K562 (cell line): Measurements from ENCODE around the gene CIB1. TPM values are rescaled to one million over a fixed set of nuclear protein-coding genes. Genes with fewer than 3 reads are reported as not detected.

Source experiments
- KDM2B ChIP-seq: fragments of 250-450 bp; sonication (Bioruptor Pico); IDR thresholded peaks from 2 replicates; pipeline ENCODE4 v1.8.0; 2021; ENCODE audit warnings: mild to moderate bottlenecking, moderate library complexity
- KLF16 ChIP-seq: IDR thresholded peaks from 2 replicates; pipeline ENCODE4 v1.6.1; 2016; ENCODE audit warnings: antibody characterized with exemption
- MAFF ChIP-seq: IDR thresholded peaks from 2 replicates; pipeline ENCODE4 v1.6.1; 2012; ENCODE audit warnings: low read length, improper control_type of control experiment
- MIER1 ChIP-seq: fragments of 450-650 bp; IDR thresholded peaks from 2 replicates; pipeline ENCODE4 v1.6.1; 2016; ENCODE audit warnings: antibody characterized with exemption, mild to moderate bottlenecking, low read depth
- NFIC ChIP-seq: fragments of 450-650 bp; IDR thresholded peaks from 2 replicates; pipeline ENCODE4 v1.6.1; 2017; ENCODE audit warnings: mild to moderate bottlenecking, inconsistent platforms
- RBM25 ChIP-seq: fragments of 200-400 bp; formaldehyde crosslinking; IDR thresholded peaks from 2 replicates; pipeline ENCODE4 v1.6.1; 2018; ENCODE audit warnings: low read length, low read depth, moderate library complexity; ENCODE audit not compliant: severe bottlenecking
- SP2 ChIP-seq: IDR thresholded peaks from 2 replicates; pipeline ENCODE4 v1.6.1; 2011; ENCODE audit warnings: mild to moderate bottlenecking, low read depth, low read length, moderate library complexity; ENCODE audit not compliant: poor library complexity, severe bottlenecking; ENCODE audit errors: extremely low read depth
- TARDBP ChIP-seq: fragments of 450-650 bp; IDR thresholded peaks from 2 replicates; pipeline ENCODE4 v1.6.1; 2016
- ZBTB1 ChIP-seq: sonication (generic); formaldehyde crosslinking; IDR thresholded peaks from 2 replicates; pipeline ENCODE4 v1.8.1; 2023; ENCODE audit warnings: missing genetic modification reagents, low read depth, mild to moderate bottlenecking, borderline replicate concordance
- ZBTB34 ChIP-seq: fragments of 250-450 bp; sonication (Bioruptor Pico); IDR thresholded peaks from 2 replicates; pipeline ENCODE4 v1.8.0; 2021; ENCODE audit warnings: mild to moderate bottlenecking, moderate library complexity
- ZFP30 ChIP-seq: fragments of 250-450 bp; sonication (Bioruptor Pico); IDR thresholded peaks from 2 replicates; pipeline ENCODE4 v1.8.0; 2022; ENCODE audit warnings: moderate library complexity, mild to moderate bottlenecking, inconsistent platforms, borderline replicate concordance
- ZNF174 ChIP-seq: fragments of 250-450 bp; sonication (Bioruptor Pico); IDR thresholded peaks from 2 replicates; pipeline ENCODE4 v1.4.0; 2020; ENCODE audit warnings: mild to moderate bottlenecking
- ZNF551 ChIP-seq: fragments of 250-450 bp; sonication (Bioruptor Pico); IDR thresholded peaks from 2 replicates; pipeline ENCODE4 v1.5.0; 2021; ENCODE audit warnings: mild to moderate bottlenecking, moderate library complexity
- ZNF778 ChIP-seq: fragments of 450-650 bp; formaldehyde crosslinking; IDR thresholded peaks from 2 replicates; pipeline ENCODE4 v1.4.0; 2020; ENCODE audit warnings: mild to moderate bottlenecking, moderate library complexity
- polyA plus RNA-seq, 8 experiments: library from polyadenylated mRNA; depleted of rRNA in 4 of 8; stranded (reverse) in 5 of 8; unstranded in 3 of 8; fragments of >200 nt; fragmentation: Nextera tagmentation in 2 of 8; fragmentation: Illumina TruSeq in 1 of 8; extraction: Ambion mirVana in 2 of 8; extraction: Trizol in 1 of 8; gene quantifications; 2 replicates each; pipeline versions ENCODE4 v1.2.1 to v1.2.3, GENCODE V29; 2011 to 2014; ENCODE audit warnings: inconsistent platforms in 1 of 8, missing spikeins in 1 of 8
- total RNA-seq, 7 experiments: library from RNA; depleted of rRNA in 6 of 7; stranded (reverse); fragments of >200 nt in 6 of 7; fragmentation: Illumina TruSeq in 2 of 7; extraction: Trizol in 2 of 7; gene quantifications; 2 replicates each; pipeline versions ENCODE4 v1.2.1 to v1.2.3, GENCODE V29; 2011 to 2021; ENCODE audit warnings: low replicate concordance in 1 of 7
- TF ChIP-seq, protein P1 (sequence below): fragments of 150-350 bp; conservative IDR thresholded peaks from 2 replicates; pipeline ENCODE4 v1.6.1; 2014; ENCODE audit warnings: low read length
- TF ChIP-seq, protein P2 (sequence below): fragments of 250-450 bp; sonication (Bioruptor Pico); IDR thresholded peaks from 2 replicates; pipeline ENCODE4 v1.5.0; 2021; ENCODE audit warnings: mild to moderate bottlenecking, moderate library complexity
- TF ChIP-seq, protein P3 (sequence below): IDR thresholded peaks from 3 replicates; pipeline ENCODE4 v1.6.1; 2011; ENCODE audit warnings: borderline replicate concordance, mild to moderate bottlenecking, moderate library complexity; ENCODE audit not compliant: insufficient read length; ENCODE audit errors: extremely low read depth

The CIB1 gene
- total and polyA plus RNA-seq, 9 of the 15 experiments (the other 6 are each of a cell fraction or from before 2014, with no cell fraction given), result 14.9 to 136 (median 64.5) TPM

DNA sequence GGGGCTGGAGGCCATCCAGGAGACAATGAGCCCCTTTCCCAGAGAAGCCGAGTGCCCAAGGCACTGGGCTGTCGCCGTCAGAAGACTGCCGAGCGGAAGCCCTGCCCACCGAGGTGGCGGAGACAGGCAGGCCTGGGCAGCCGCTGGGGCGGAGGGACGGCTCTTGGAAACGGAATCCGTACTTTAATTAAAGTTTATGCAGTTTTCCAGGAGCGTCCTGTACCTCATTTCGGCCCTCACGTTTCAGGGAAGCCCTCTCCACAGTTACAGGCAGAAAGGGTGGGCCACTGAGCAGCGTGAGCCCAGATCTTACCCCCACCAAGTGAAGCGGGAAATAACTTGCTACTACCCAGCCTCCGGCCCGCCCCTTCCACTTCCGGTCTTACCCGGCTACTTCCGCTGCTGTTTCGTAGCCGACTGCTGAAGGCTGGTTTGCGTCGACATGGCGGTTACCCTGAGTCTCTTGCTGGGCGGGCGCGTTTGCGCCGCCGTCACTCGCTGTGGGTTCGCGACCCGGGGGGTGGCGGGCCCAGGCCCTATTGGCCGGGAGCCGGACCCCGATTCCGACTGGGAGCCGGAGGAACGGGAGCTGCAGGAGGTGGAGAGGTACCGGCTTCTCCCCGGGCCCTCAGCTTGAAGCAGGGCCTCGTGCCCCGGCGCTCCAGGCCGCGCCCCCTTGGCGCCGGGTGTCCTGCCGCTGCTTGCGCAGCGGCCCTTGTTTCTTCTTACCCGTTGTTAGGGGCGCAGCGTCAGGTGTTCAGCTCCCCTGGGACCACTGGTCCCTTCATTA lies 31.7 kb upstream of the CIB1 start, which contains the start of gene NGRN (continued):
- no peak for TF ChIP-seq MAFF
- TF ChIP-seq ZFP30, result no peak
- peak; percentile 45 for TF ChIP-seq NFIC
- TF ChIP-seq MIER1, result no peak
- TF ChIP-seq ZBTB34 (CRISPR knock-in tag), result no peak
- TF ChIP-seq, protein P1, sequence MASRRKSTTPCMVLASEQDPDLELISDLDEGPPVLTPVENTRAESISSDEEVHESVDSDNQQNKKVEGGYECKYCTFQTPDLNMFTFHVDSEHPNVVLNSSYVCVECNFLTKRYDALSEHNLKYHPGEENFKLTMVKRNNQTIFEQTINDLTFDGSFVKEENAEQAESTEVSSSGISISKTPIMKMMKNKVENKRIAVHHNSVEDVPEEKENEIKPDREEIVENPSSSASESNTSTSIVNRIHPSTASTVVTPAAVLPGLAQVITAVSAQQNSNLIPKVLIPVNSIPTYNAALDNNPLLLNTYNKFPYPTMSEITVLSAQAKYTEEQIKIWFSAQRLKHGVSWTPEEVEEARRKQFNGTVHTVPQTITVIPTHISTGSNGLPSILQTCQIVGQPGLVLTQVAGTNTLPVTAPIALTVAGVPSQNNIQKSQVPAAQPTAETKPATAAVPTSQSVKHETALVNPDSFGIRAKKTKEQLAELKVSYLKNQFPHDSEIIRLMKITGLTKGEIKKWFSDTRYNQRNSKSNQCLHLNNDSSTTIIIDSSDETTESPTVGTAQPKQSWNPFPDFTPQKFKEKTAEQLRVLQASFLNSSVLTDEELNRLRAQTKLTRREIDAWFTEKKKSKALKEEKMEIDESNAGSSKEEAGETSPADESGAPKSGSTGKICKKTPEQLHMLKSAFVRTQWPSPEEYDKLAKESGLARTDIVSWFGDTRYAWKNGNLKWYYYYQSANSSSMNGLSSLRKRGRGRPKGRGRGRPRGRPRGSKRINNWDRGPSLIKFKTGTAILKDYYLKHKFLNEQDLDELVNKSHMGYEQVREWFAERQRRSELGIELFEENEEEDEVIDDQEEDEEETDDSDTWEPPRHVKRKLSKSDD, result 0 out of 2 replicates have a peak, but pooled peaks have one; percentile 22
- TF ChIP-seq ZBTB1 (CRISPR knock-in tag), result no peak
- no peak for TF ChIP-seq ZNF174 (CRISPR knock-in tag)
- TF ChIP-seq, protein P2, sequence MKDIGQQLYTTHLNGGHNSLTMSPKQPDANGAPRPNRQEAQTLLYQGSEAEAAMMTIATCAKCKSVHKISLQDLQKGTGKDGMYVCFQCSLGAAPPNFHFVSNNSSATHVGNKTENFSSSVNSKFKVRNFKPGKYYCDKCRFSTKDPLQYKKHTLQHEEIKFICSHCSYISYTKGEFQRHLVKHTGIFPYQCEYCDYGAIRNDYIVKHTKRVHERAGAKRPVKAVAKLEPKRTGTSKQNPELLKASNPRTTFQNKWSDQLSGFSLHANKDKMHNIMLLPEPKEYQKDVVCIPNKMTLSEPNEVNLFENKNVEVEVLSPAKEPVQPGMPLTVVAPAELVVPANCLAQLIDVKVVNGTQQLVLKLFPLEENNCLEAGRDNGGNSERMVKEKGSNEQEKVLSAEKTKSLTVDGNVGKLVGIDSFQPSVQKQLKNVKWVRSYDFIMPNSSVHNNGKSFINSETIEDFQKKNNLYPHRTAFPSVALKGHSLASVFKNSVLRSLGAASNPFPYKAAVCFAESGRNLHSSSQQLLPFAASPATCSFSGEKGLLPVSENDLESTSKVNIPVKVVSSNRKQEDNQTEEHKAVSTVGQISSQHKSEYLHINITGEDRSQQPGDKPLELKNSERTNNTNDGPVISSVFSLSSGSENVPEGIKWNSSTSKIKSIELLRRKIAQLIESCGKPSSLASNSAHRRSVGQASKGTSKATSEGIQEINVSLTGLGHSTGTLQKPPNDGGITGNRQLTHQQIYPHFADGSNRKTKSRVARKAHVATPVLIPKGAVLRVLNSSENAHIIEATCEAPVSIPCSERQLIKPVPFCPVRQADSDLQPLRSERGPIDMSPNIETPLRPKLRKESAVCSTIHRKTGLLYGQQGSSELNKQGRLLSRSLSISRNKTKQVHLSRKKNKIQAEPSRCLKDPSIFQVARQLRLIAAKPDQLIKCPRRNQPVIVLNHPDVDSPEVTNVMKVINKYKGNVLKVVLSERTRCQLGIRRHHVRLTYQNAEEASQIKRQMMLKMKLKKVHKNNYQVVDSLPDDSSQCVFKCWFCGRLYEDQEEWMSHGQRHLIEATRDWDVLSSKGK, result no peak
- TF ChIP-seq, protein P3, sequence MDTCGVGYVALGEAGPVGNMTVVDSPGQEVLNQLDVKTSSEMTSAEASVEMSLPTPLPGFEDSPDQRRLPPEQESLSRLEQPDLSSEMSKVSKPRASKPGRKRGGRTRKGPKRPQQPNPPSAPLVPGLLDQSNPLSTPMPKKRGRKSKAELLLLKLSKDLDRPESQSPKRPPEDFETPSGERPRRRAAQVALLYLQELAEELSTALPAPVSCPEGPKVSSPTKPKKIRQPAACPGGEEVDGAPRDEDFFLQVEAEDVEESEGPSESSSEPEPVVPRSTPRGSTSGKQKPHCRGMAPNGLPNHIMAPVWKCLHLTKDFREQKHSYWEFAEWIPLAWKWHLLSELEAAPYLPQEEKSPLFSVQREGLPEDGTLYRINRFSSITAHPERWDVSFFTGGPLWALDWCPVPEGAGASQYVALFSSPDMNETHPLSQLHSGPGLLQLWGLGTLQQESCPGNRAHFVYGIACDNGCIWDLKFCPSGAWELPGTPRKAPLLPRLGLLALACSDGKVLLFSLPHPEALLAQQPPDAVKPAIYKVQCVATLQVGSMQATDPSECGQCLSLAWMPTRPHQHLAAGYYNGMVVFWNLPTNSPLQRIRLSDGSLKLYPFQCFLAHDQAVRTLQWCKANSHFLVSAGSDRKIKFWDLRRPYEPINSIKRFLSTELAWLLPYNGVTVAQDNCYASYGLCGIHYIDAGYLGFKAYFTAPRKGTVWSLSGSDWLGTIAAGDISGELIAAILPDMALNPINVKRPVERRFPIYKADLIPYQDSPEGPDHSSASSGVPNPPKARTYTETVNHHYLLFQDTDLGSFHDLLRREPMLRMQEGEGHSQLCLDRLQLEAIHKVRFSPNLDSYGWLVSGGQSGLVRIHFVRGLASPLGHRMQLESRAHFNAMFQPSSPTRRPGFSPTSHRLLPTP, result no peak
- TF ChIP-seq RBM25, result no peak
- TF ChIP-seq TARDBP, result no peak
- TF ChIP-seq ZNF778 (CRISPR knock-in tag), result no peak
- TF ChIP-seq KLF16, result no peak
- peak; percentile 23; the same call in 1 of the 2 replicates for TF ChIP-seq KDM2B (CRISPR knock-in tag)
- no peak for TF ChIP-seq ZNF551 (CRISPR knock-in tag)
- no peak for TF ChIP-seq SP2
